Measurements from ENCODE around the gene GUCY1A2.

GUCY1A2 gene

GRCh38 chr11:106691807-106692365 lies 326.4 kb downstream of the GUCY1A2 start:
- H3K4me3 ChIP-seq (ENCODE audit: low read depth, low read length), result no peak overlapping the region
- TF ChIP-seq POLR2A (IDR thresholded peaks at IDR 0.05; ENCODE audit: extremely low read depth, insufficient read length) (no peak), CTCF (IDR thresholded peaks at IDR 0.05; ENCODE audit: low read depth, low read length) (no peak), MAX (IDR thresholded peaks at IDR 0.05; ENCODE audit: low read depth, low read length) (no peak), MYC (IDR thresholded peaks at IDR 0.05; ENCODE audit: low read depth, low read length) (no peak)
- no peak for DNase-seq (ENCODE audit: low read depth)

DNA sequence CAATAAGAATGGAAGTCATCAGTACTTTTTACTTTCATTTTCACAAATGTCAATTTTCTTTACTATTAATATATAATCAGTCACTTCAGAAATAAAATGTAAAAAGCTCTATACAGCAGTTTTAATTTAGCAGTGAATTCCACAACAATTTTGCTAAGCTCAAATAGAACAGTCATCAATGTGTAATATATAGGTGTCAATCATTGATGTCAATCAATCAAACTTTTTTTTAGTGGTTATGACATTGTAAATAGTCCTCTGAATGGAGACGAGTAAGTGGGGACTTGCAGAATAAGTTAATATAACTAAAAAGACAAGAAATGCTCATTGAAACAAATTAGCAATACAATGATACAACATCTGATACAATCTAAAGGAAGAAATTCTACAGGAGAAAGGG lies 327.4 kb downstream of the GUCY1A2 start:
- DNase-seq (ENCODE audit: low read depth), result no peak
- TF ChIP-seq MAX (IDR thresholded peaks at IDR 0.05; ENCODE audit: low read depth, low read length) (no peak), POLR2A (IDR thresholded peaks at IDR 0.05; ENCODE audit: extremely low read depth, insufficient read length) (no peak), MYC (IDR thresholded peaks at IDR 0.05; ENCODE audit: low read depth, low read length) (no peak), CTCF (IDR thresholded peaks at IDR 0.05; ENCODE audit: low read depth, low read length) (no peak)
- H3K4me3 ChIP-seq (ENCODE audit: low read depth, low read length), result no peak overlapping the region

GRCh38 chr11:106684944-106685343 lies 333.3 kb downstream of the GUCY1A2 start:
- H3K4me3 ChIP-seq (ENCODE audit: low read depth, low read length), result no peak overlapping the region
- TF ChIP-seq MAX (IDR thresholded peaks at IDR 0.05; ENCODE audit: low read depth, low read length) (no peak), POLR2A (IDR thresholded peaks at IDR 0.05; ENCODE audit: extremely low read depth, insufficient read length) (no peak), MYC (IDR thresholded peaks at IDR 0.05; ENCODE audit: low read depth, low read length) (no peak), CTCF (IDR thresholded peaks at IDR 0.05; ENCODE audit: low read depth, low read length) (no peak)
- DNase-seq (ENCODE audit: low read depth), result no peak

DNA sequence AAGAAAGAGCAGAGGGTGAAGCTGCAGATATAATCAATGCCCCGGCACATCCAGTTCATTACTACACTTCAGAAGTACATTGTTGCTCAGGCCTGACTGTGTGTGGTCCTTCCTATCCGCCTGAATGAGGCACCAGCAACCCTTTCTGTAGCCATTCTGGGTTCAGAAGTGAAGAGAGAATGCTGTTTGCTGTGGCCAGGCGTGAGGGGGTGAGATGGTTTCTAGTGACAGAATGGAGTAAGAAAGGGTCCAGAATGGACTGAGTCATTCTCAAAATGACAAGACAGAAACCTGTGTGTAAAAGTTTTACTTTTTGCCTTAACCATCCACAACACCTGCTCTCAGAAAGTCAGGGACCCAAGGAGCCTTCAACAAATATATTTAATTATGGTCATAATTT lies 334.8 kb downstream of the GUCY1A2 start:
- H3K4me3 ChIP-seq (ENCODE audit: low read depth, low read length), result no peak overlapping the region
- no peak for DNase-seq (ENCODE audit: low read depth)
- TF ChIP-seq MAX (IDR thresholded peaks at IDR 0.05; ENCODE audit: low read depth, low read length) (no peak), MYC (IDR thresholded peaks at IDR 0.05; ENCODE audit: low read depth, low read length) (no peak), CTCF (IDR thresholded peaks at IDR 0.05; ENCODE audit: low read depth, low read length) (no peak), POLR2A (IDR thresholded peaks at IDR 0.05; ENCODE audit: extremely low read depth, insufficient read length) (no peak)

DNA sequence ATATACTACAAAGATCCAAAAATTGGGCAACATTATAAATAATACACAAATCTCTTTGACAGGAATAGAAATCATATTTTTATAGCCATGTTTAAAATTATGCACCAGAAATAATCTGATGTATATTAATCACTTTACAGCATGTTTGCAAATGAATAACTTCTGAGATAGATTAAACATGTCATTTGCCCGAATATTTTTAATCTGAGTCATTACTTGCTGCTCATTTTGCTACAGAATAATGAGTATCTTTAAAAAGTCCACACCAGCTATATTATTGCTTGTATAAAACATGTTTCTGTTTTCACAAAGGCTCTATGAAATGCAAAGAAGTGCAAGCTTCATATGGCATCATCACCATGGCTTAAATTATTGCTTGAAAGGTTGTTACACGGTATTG lies 336.8 kb downstream of the GUCY1A2 start:
- TF ChIP-seq CTCF (IDR thresholded peaks at IDR 0.05; ENCODE audit: low read depth, low read length) (no peak), MYC (IDR thresholded peaks at IDR 0.05; ENCODE audit: low read depth, low read length) (no peak), POLR2A (IDR thresholded peaks at IDR 0.05; ENCODE audit: extremely low read depth, insufficient read length) (no peak), MAX (IDR thresholded peaks at IDR 0.05; ENCODE audit: low read depth, low read length) (no peak)
- no peak overlapping the region for H3K4me3 ChIP-seq (ENCODE audit: low read depth, low read length)
- DNase-seq (ENCODE audit: low read depth), result no peak
